Keratinocyte (primary cell): ENCODE measurements around the gene SMARCA2. TPM values are rescaled to one million over a fixed set of nuclear protein-coding genes. Genes with fewer than 3 reads are reported as not detected.

Experiments
- DNase-seq: peaks from one replicate; pipeline ENCODE4 v3.0.0-alpha.2; 2011; ENCODE audit warnings: low read depth, missing footprints, low spot score
- FAIRE-seq: peaks from 2 replicates; lab custom pipeline; 2011; peaks lifted over from hg19 to GRCh38; lab: Jason Lieb, UNC
- H2AFZ ChIP-seq: 2 replicates; pipeline ENCODE4 v1.6.0; 2012; ENCODE audit warnings: low read length, control low read depth, inconsistent platforms; ENCODE audit not compliant: control insufficient read depth
- H3K27ac ChIP-seq: 2 replicates; pipeline ENCODE4 v1.5.1; 2011; ENCODE audit warnings: low read length; ENCODE audit not compliant: control insufficient read depth, insufficient read depth
- H3K27me3 ChIP-seq: 3 replicates; pipeline ENCODE4 v1.6.0; 2011; ENCODE audit warnings: low read length; ENCODE audit not compliant: control insufficient read depth, insufficient read depth; ENCODE audit errors: extremely low read depth
- H3K36me3 ChIP-seq, 2 experiments: 2 replicates in 1 of 2; 3 replicates in 1 of 2; pipeline ENCODE4 v1.5.1; 2011; ENCODE audit warnings: low read length in 2 of 2, mild to moderate bottlenecking in 1 of 2; ENCODE audit not compliant: control insufficient read depth in 2 of 2, insufficient read depth in 2 of 2; ENCODE audit errors: extremely low read depth in 1 of 2
- H3K4me1 ChIP-seq: 3 replicates; pipeline ENCODE4 v1.5.1; 2011; ENCODE audit warnings: low read length; ENCODE audit not compliant: control insufficient read depth, insufficient read depth; ENCODE audit errors: extremely low read depth
- H3K4me2 ChIP-seq: 3 replicates; pipeline ENCODE4 v1.6.0; 2011; ENCODE audit warnings: low read depth, low read length; ENCODE audit not compliant: control insufficient read depth, insufficient read depth; ENCODE audit errors: extremely low read depth
- H3K4me3 ChIP-seq, 3 experiments: fragments of 200-600 bp in 1 of 3; sonication (generic) in 1 of 3; 2 replicates in 2 of 3; 3 replicates in 1 of 3; pipeline ENCODE4 v1.5.1; 2011 to 2016; ENCODE audit warnings: low read length in 3 of 3, mild to moderate bottlenecking in 3 of 3, control low read depth in 2 of 3, inconsistent platforms in 1 of 3, low read depth in 1 of 3, mixed read lengths in 1 of 3, mixed run types in 1 of 3, moderate library complexity in 1 of 3; ENCODE audit not compliant: control insufficient read depth in 2 of 3, insufficient read depth in 2 of 3; ENCODE audit errors: extremely low read depth in 1 of 3
- H3K79me2 ChIP-seq: 2 replicates; pipeline ENCODE4 v1.6.0; 2012; ENCODE audit warnings: low read length; ENCODE audit not compliant: control insufficient read depth, insufficient read depth
- H3K9ac ChIP-seq: 3 replicates; pipeline ENCODE4 v1.6.0; 2011; ENCODE audit warnings: low read length; ENCODE audit not compliant: control insufficient read depth, insufficient read depth; ENCODE audit errors: extremely low read depth
- H3K9me1 ChIP-seq: 3 replicates; pipeline ENCODE4 v1.6.0; 2011; ENCODE audit warnings: low read length; ENCODE audit not compliant: control insufficient read depth, insufficient read depth; ENCODE audit errors: extremely low read depth
- H3K9me3 ChIP-seq: 2 replicates; pipeline ENCODE4 v1.5.1; 2012; ENCODE audit warnings: low read depth, low read length; ENCODE audit not compliant: control insufficient read depth
- H4K20me1 ChIP-seq: 3 replicates; pipeline ENCODE4 v1.6.0; 2011; ENCODE audit warnings: low read length; ENCODE audit not compliant: control insufficient read depth, insufficient read depth; ENCODE audit errors: extremely low read depth
- CTCF ChIP-seq, 3 experiments: IDR thresholded peaks in 1 of 3; conservative IDR thresholded peaks in 1 of 3; optimal IDR thresholded peaks in 1 of 3; 2 replicates in 2 of 3; 3 replicates in 1 of 3; pipeline versions ENCODE3 to v1.5.1; 2011; ENCODE audit warnings: low read length in 3 of 3, mild to moderate bottlenecking in 3 of 3, moderate library complexity in 2 of 3, control low read depth in 1 of 3, inconsistent platforms in 1 of 3; ENCODE audit not compliant: insufficient read depth in 2 of 3; ENCODE audit errors: extremely low read depth in 1 of 3
- EZH2 ChIP-seq: IDR thresholded peaks from one replicate; pipeline ENCODE4 v1.6.1; 2012; ENCODE audit warnings: inconsistent platforms, mild to moderate bottlenecking, low read length, moderate library complexity
- dilution Hi-C: fragments of 300-500 bp; cut with MboI; formaldehyde crosslinking; loops from one replicate; pipeline ENCODE4 v1.7.0; 2020; ENCODE audit warnings: low sequenced_read_pairs; ENCODE audit not compliant: extremely low pct_ligation_motif_present
- polyA plus RNA-seq, 5 experiments: library from polyadenylated mRNA; depleted of rRNA in 3 of 5; stranded (reverse) in 3 of 5; stranded (forward) in 1 of 5; unstranded in 1 of 5; fragments of >200 nt; gene quantifications; 1 replicate in 1 of 5; 2 replicates in 3 of 5; 3 replicates in 1 of 5; pipeline versions ENCODE4 v1.2.1 to v1.2.3, GENCODE V29; 2011 to 2012; ENCODE audit warnings: missing spikeins in 2 of 5, low read depth in 1 of 5, low replicate concordance in 1 of 5

Gene SMARCA2
- polyA plus RNA-seq, 1 donor (not counting 4 experiments of a cell fraction or from before 2014, with no cell fraction given) = 39.0 TPM

- Histone ChIP-seq H4K20me1 (no peaks in the 10 kb centered on the region), H3K27me3 (no peaks in the 10 kb centered on the region), H3K4me1 (peaks cover 10% of the 10 kb centered on the region), H3K36me3 (peaks cover 0 to 3% of the 10 kb centered on the region in 2 experiments), H3K27ac (no peak overlapping the region), H3K9me3 (no peaks in the 10 kb centered on the region), H3K4me3 (no peak overlapping the region), H3K9ac (no peak overlapping the region), H3K4me2 (no peak overlapping the region), H2AFZ (no peak overlapping the region), H3K79me2 (peaks cover 4% of the 10 kb centered on the region), H3K9me1 (no peaks in the 10 kb centered on the region)
- FAIRE-seq = no peak
- DNase-seq = no peak
- dilution Hi-C loops = no loop called here
- TF ChIP-seq CTCF (optimal IDR thresholded peaks at IDR 0.05 in 1 of 3, IDR thresholded peaks at IDR 0.05 in 1 of 3, conservative IDR thresholded peaks at IDR 0.05 in 1 of 3; ENCODE audit: extremely low read depth in 1 of 3, insufficient read depth in 2 of 3, low read length in 3 of 3) = no peak
- no peak for TF ChIP-seq EZH2
Measured at GRCh38 chr9:2150338-2150737, 135.2 kb downstream of the SMARCA2 start.

- Histone ChIP-seq H3K27me3 (no peaks in the 10 kb centered on the region), H3K4me2 (no peak overlapping the region), H3K9me3 (no peaks in the 10 kb centered on the region), H3K36me3 (peaks cover 0 to 3% of the 10 kb centered on the region in 2 experiments), H3K27ac (no peak overlapping the region), H3K4me3 (no peak overlapping the region), H3K79me2 (peaks cover 4% of the 10 kb centered on the region), H3K9ac (no peak overlapping the region), H3K9me1 (no peaks in the 10 kb centered on the region), H3K4me1 (peaks cover 17% of the 10 kb centered on the region), H4K20me1 (no peaks in the 10 kb centered on the region), H2AFZ (no peak overlapping the region)
- FAIRE-seq = no peak
- no peak for DNase-seq
- dilution Hi-C loops = no loop called here
- TF ChIP-seq CTCF (optimal IDR thresholded peaks at IDR 0.05 in 1 of 3, IDR thresholded peaks at IDR 0.05 in 1 of 3, conservative IDR thresholded peaks at IDR 0.05 in 1 of 3; ENCODE audit: extremely low read depth in 1 of 3, insufficient read depth in 2 of 3, low read length in 3 of 3) (no peak), EZH2 (no peak)
Measured at GRCh38 chr9:2151171-2151570, 136.0 kb downstream of the SMARCA2 start.
